AG04450 (cell line): ENCODE measurements around the gene SATB2. TPM values are rescaled to one million over a fixed set of nuclear protein-coding genes. Genes with fewer than 3 reads are reported as not detected.

ENCODE experiments used
- CTCF ChIA-PET: fragments of 300-600, 350-600 bp; formaldehyde crosslinking; extraction: SDS; loops from one replicate; lab custom pipeline; 2022; ENCODE audit warnings: antibody characterized with exemption, inconsistent platforms; lab: Charles Lee
- POLR2A ChIA-PET: fragments of 350-600 bp; formaldehyde crosslinking; extraction: SDS; loops from one replicate; lab custom pipeline; 2021; ENCODE audit warnings: antibody characterized with exemption, inconsistent platforms; lab: Yijun Ruan, JAX
- DNase-seq: peaks from one replicate; pipeline ENCODE4 v3.0.0-alpha.2; 2011; ENCODE audit warnings: low read depth, low spot score
- H3K27ac ChIP-seq: one replicate; pipeline ENCODE4 v1.5.1; 2012; ENCODE audit warnings: low read depth, low read length, control low read depth
- H3K27me3 ChIP-seq: one replicate; pipeline ENCODE4 v1.6.0; 2012; ENCODE audit warnings: low read length; ENCODE audit not compliant: control insufficient read depth, insufficient read depth
- H3K4me3 ChIP-seq: 2 replicates; pipeline ENCODE4 v1.5.1; 2011; ENCODE audit warnings: mild to moderate bottlenecking, low read depth, low read length, control low read depth
- H3K9me3 ChIP-seq: 2 replicates; pipeline ENCODE4 v1.5.1; 2012; ENCODE audit warnings: low read length; ENCODE audit not compliant: control insufficient read depth, insufficient read depth
- CTCF ChIP-seq: IDR thresholded peaks from 2 replicates; pipeline ENCODE4 v1.5.1; 2011; ENCODE audit warnings: low read depth, low read length, control low read depth, inconsistent platforms
- polyA plus RNA-seq: library from polyadenylated mRNA; depleted of rRNA; stranded (reverse); fragments of >200 nt; gene quantifications from 2 replicates; pipeline ENCODE4 v1.2.3, GENCODE V29; 2011

Gene SATB2
- polyA plus RNA-seq, 1 experiment: 5.0 TPM

- Histone ChIP-seq H3K9me3 (no peaks in the 10 kb centered on the region), H3K27me3 (no peaks in the 10 kb centered on the region), H3K27ac (peak overlapping the region; percentile 55), H3K4me3 (no peak overlapping the region)
- ChIA-PET CTCF (no interaction called here), POLR2A (interaction anchor here (1.4 kb wide), 1 partner anchor 75 kb away, joined by 3 read pairs; no protein-coding TSS in a partner anchor)
- DNase-seq: peak; percentile 90
- TF ChIP-seq CTCF: no peak
These were observed 228.6 kb downstream of the SATB2 start for GRCh38 chr2:199228887-199229819.

GRCh38 chr2:199223791-199224190 is 233.9 kb downstream of the SATB2 start:
- Histone ChIP-seq H3K4me3 (no peak overlapping the region), H3K27me3 (no peaks in the 10 kb centered on the region), H3K9me3 (peaks cover 2% of the 10 kb centered on the region; the same call in 1 of the 2 replicates), H3K27ac (no peak overlapping the region)
- ChIA-PET POLR2A (no interaction called here), CTCF (no interaction called here)
- TF ChIP-seq CTCF: no peak
- no peak for DNase-seq

DNA sequence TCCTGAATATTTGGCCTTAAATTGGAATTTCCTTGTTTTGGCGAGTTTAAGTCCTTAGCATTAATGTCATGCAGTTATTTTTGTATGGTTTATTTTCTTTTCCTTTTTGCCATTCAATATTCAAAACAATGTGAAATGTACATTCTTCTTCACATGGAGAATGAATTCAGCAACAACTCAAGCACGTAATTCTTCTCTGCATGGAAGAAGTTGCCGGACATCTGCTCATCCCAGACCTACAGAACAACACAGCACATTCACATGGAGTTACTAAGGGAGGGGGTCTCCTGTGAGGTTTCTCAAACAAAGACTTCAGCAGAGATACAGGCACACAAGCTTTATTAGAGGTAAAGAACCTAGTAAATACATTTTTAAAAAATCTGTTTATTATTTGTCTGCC is 236.8 kb downstream of the SATB2 start:
- POLR2A ChIA-PET: no interaction called here
- no peak for DNase-seq
- H3K9me3 ChIP-seq: peaks cover 2% of the 10 kb centered on the region; the same call in 1 of the 2 replicates
- CTCF ChIA-PET: no interaction called here
- H3K27ac ChIP-seq: no peak overlapping the region
- H3K27me3 ChIP-seq: no peaks in the 10 kb centered on the region
- TF ChIP-seq CTCF: no peak
- H3K4me3 ChIP-seq: no peak overlapping the region

DNA sequence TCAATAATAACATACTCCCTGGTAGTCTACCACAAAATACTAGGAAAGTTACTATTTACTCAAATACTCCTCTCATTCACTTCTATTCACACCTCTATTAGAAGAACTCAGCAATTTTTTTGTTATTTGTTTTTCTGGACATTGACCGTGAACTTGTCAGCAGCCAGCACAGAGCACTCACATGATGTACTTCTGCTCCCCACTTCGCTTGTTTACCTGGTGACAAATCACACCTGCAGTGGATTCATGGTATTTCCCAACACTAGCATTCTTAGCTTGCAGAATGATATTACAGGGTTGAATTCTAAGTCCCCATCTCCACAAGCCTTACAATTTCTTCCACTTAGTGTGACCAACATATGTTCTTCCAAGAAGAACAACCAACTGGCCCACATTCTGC is 238.2 kb downstream of the SATB2 start:
- Histone ChIP-seq H3K27ac (no peak overlapping the region), H3K9me3 (peaks cover 2% of the 10 kb centered on the region; the same call in 1 of the 2 replicates), H3K4me3 (no peak overlapping the region), H3K27me3 (no peaks in the 10 kb centered on the region)
- POLR2A ChIA-PET: no interaction called here
- TF ChIP-seq CTCF: no peak
- no peak for DNase-seq
- CTCF ChIA-PET: no interaction called here
